SK-N-SH (cell line): ENCODE data around the gene DNASE1L2.
"Not testable (repeated sequence)": the region's sequence is repeated elsewhere in the genome, so short reads cannot be mapped to it uniquely, and the experiment has no call there.

Experiments
- CTCF ChIP-seq: fragments of 200-600 bp; sonication (generic); IDR thresholded peaks from 2 replicates; pipeline ENCODE4 v1.6.1; 2017; ENCODE audit warnings: antibody characterized with exemption, mild to moderate bottlenecking, moderate library complexity
- ELF1 ChIP-seq: IDR thresholded peaks from 2 replicates; pipeline ENCODE4 v1.4.0; 2012
- EP300 ChIP-seq, 2 experiments: IDR thresholded peaks; 2 replicates each; pipeline versions ENCODE4 v1.4.0 to v1.6.1; 2012; ENCODE audit warnings: borderline replicate concordance in 1 of 2, low read depth in 1 of 2, low read length in 1 of 2
- JUND ChIP-seq: IDR thresholded peaks from 2 replicates; pipeline ENCODE4 v1.4.0; 2012
- MAX ChIP-seq: IDR thresholded peaks from 2 replicates; pipeline ENCODE4 v1.4.0; 2012; ENCODE audit warnings: low read depth
- MXI1 ChIP-seq: IDR thresholded peaks from 2 replicates; pipeline ENCODE4 v1.6.1; 2012; ENCODE audit warnings: mild to moderate bottlenecking, low read depth, low read length, improper control_type of control experiment
- NRF1 ChIP-seq: IDR thresholded peaks from 2 replicates; pipeline ENCODE4 v1.6.1; 2012; ENCODE audit warnings: low read depth, mild to moderate bottlenecking, low read length
- POLR2AphosphoS5 ChIP-seq: IDR thresholded peaks from 2 replicates; pipeline ENCODE4 v1.6.1; 2012; ENCODE audit warnings: low read depth, low read length
- REST ChIP-seq: IDR thresholded peaks from 2 replicates; pipeline ENCODE4 v1.6.1; 2012; ENCODE audit warnings: mild to moderate bottlenecking, low read depth, low read length, moderate library complexity
- SMC3 ChIP-seq: IDR thresholded peaks from 2 replicates; pipeline ENCODE4 v1.6.1; 2012; ENCODE audit warnings: low read depth, low read length, improper control_type of control experiment
- TAF1 ChIP-seq: IDR thresholded peaks from 2 replicates; pipeline ENCODE4 v1.6.1; 2012; ENCODE audit warnings: low read depth, mild to moderate bottlenecking, low read length, moderate library complexity, borderline replicate concordance
- YY1 ChIP-seq: IDR thresholded peaks from 2 replicates; pipeline ENCODE4 v1.4.0; 2012; ENCODE audit warnings: low read depth, mild to moderate bottlenecking

- not testable (repeated sequence) for TF ChIP-seq CTCF; EP300 (IDR thresholded peaks at IDR 0.05; ENCODE audit: borderline replicate concordance in 1 of 2, low read depth in 1 of 2, low read length in 1 of 2); SMC3; POLR2AphosphoS5; NRF1; YY1; TAF1; MAX; REST; ELF1; JUND
- TF ChIP-seq MXI1: peak; percentile 21; the same call in 1 of the 2 replicates
Measured at GRCh38 chr16:2267505-2267912, 31.3 kb downstream of the DNASE1L2 start.
